Measurements from ENCODE around the gene SH3BP5L.
"Not testable (repeated sequence)": the region's sequence is repeated elsewhere in the genome, so short reads cannot be mapped to it uniquely, and the experiment has no call there.

Gene SH3BP5L

DNA sequence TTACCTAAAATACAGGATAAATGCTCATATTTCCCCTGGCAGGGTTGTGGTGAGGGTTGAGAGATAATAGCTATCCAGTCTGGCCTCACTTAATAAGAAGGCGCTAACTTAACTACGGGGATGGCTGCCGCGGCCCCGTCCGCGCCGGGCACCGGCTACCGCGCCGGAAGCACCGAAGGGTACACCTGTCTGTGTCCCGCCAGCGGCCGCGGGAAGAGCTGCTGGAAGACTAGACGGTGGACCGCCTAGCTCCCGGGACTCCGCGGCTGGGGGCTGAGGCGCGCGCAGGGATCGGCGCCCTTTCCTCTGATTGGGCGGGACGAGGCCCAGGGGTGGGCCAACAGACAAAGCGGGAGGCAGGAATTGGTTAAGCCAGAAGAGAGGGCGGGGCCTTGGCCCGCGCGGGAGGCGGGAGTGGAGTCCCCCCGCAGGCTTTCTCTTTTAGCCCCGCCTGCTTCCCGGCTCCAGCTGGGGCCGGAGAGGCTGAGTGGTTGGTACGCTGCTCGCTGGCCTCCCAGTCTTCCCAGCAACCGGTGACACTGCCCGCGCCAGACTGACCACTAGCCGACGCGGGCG, 12.2 kb upstream of the SH3BP5L start, which contains the start of gene ZNF672:
Gene ZNF672 (plus strand): TSS at position 444 of the 576 bp plus-strand sequence. CDS start 9,051 bp downstream, outside the sequence.
- Histone ChIP-seq H3K9ac (peak within 1 kb of the TSS; percentile 77), H3K4me2 (peak within 1 kb of the TSS; percentile 98), H3K27me3 (ENCODE audit: insufficient read depth, low read depth) (no peaks in the 10 kb centered on the region), H3K27ac (peak within 1 kb of the TSS; percentile 79), H3K36me3 (ENCODE audit: insufficient read depth) (no peaks in the 10 kb centered on the region), H2AFZ (ENCODE audit: low read depth) (peak within 1 kb of the TSS; percentile 89), H4K20me1 (ENCODE audit: insufficient read depth) (no peaks in the 10 kb centered on the region), H3K79me2 (ENCODE audit: insufficient read depth, low read depth) (peaks cover 15% of the 10 kb centered on the region; the same call in 1 of the 2 replicates), H3K4me1 (ENCODE audit: low read depth, poor library complexity, severe bottlenecking) (peaks cover 26% of the 10 kb centered on the region), H3K4me3 (IDR thresholded peaks at IDR 0.05; ENCODE audit: insufficient read depth, low read depth, low read length) (peak within 1 kb of the TSS; percentile 93)
- no peak for TF ChIP-seq CTCF (conservative IDR thresholded peaks at IDR 0.05; ENCODE audit: low read depth, low read length)

- Histone ChIP-seq H3K36me3 (ENCODE audit: insufficient read depth) (no peaks in the 10 kb centered on the region), H3K27ac (peak overlapping the region; percentile 79; the same call in 1 of the 2 replicates), H3K79me2 (ENCODE audit: insufficient read depth, low read depth) (peaks cover 15% of the 10 kb centered on the region; the same call in 1 of the 2 replicates), H3K4me3 (IDR thresholded peaks at IDR 0.05; ENCODE audit: insufficient read depth, low read depth, low read length) (peak overlapping the region; percentile 5), H3K4me2 (peak overlapping the region; percentile 98), H4K20me1 (ENCODE audit: insufficient read depth) (no peaks in the 10 kb centered on the region), H2AFZ (ENCODE audit: low read depth) (peak overlapping the region; percentile 89), H3K9ac (peak overlapping the region; percentile 77; the same call in 1 of the 2 replicates), H3K4me1 (ENCODE audit: low read depth, poor library complexity, severe bottlenecking) (peaks cover 26% of the 10 kb centered on the region), H3K27me3 (ENCODE audit: insufficient read depth, low read depth) (no peaks in the 10 kb centered on the region)
- no peak for TF ChIP-seq CTCF (conservative IDR thresholded peaks at IDR 0.05; ENCODE audit: low read depth, low read length)
These were observed 11.5 kb upstream of the SH3BP5L start for GRCh38 chr1:248837045-248837780.

- no peak overlapping the region for H3K4me2 ChIP-seq
- no peak overlapping the region for H3K27ac ChIP-seq
- TF ChIP-seq CTCF (conservative IDR thresholded peaks at IDR 0.05; ENCODE audit: low read depth, low read length), result no peak
- peaks cover 10% of the 10 kb centered on the region for H3K4me1 ChIP-seq (ENCODE audit: low read depth, poor library complexity, severe bottlenecking)
- H2AFZ ChIP-seq (ENCODE audit: low read depth), result no peak overlapping the region
- H3K36me3 ChIP-seq (ENCODE audit: insufficient read depth), result no peaks in the 10 kb centered on the region
- H4K20me1 ChIP-seq (ENCODE audit: insufficient read depth), result no peaks in the 10 kb centered on the region
- H3K79me2 ChIP-seq (ENCODE audit: insufficient read depth, low read depth), result 0 out of 2 replicates have a peak, but pooled peaks cover 3% of the 10 kb centered on the region
- no peak overlapping the region for H3K4me3 ChIP-seq (IDR thresholded peaks at IDR 0.05; ENCODE audit: insufficient read depth, low read depth, low read length)
- no peak overlapping the region for H3K9ac ChIP-seq
- H3K27me3 ChIP-seq (ENCODE audit: insufficient read depth, low read depth), result no peaks in the 10 kb centered on the region
These were observed 8.7 kb upstream of the SH3BP5L start for GRCh38 chr1:248834343-248834940.

GRCh38 chr1:248831842-248832241, 6.1 kb upstream of the SH3BP5L start:
- no peaks in the 10 kb centered on the region for H3K36me3 ChIP-seq (ENCODE audit: insufficient read depth)
- H3K4me3 ChIP-seq (IDR thresholded peaks at IDR 0.05; ENCODE audit: insufficient read depth, low read depth, low read length), result no peak overlapping the region
- no peak overlapping the region for H2AFZ ChIP-seq (ENCODE audit: low read depth)
- H3K9ac ChIP-seq, result no peak overlapping the region
- no peaks in the 10 kb centered on the region for H3K79me2 ChIP-seq (ENCODE audit: insufficient read depth, low read depth)
- no peak overlapping the region for H3K4me2 ChIP-seq
- H4K20me1 ChIP-seq (ENCODE audit: insufficient read depth), result no peaks in the 10 kb centered on the region
- H3K27me3 ChIP-seq (ENCODE audit: insufficient read depth, low read depth), result no peaks in the 10 kb centered on the region
- peaks cover 9% of the 10 kb centered on the region for H3K4me1 ChIP-seq (ENCODE audit: low read depth, poor library complexity, severe bottlenecking)
- H3K27ac ChIP-seq, result no peak overlapping the region
- TF ChIP-seq CTCF (conservative IDR thresholded peaks at IDR 0.05; ENCODE audit: low read depth, low read length), result no peak

DNA sequence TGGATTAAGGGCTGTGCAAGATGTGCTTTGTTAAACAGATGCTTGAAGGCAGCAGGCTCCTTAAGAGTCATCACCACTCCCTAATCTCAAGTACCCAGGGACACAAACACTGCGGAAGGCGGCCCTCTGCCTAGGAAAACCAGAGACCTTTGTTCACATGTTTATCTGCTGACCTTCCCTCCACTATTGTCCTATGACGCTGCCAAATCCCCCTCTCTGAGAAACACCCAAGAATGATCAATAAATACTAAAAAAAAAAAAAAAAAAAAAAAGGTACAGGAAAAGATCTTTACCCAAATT, 5.0 kb upstream of the SH3BP5L start:
- not testable (repeated sequence) for H3K9ac ChIP-seq; H2AFZ ChIP-seq (ENCODE audit: low read depth); H3K4me3 ChIP-seq (IDR thresholded peaks at IDR 0.05; ENCODE audit: insufficient read depth, low read depth, low read length); H3K4me2 ChIP-seq; H3K27me3 ChIP-seq (ENCODE audit: insufficient read depth, low read depth); H3K27ac ChIP-seq; H3K36me3 ChIP-seq (ENCODE audit: insufficient read depth); H3K79me2 ChIP-seq (ENCODE audit: insufficient read depth, low read depth); H3K4me1 ChIP-seq (ENCODE audit: low read depth, poor library complexity, severe bottlenecking); H4K20me1 ChIP-seq (ENCODE audit: insufficient read depth)

All from KMS-11 (cell line).